GM12875 (cell line): ENCODE results near the gene ATP8B4.
"Not testable (repeated sequence)": the region's sequence is repeated elsewhere in the genome, so short reads cannot be mapped to it uniquely, and the experiment has no call there.

Experiments
- H3K4me3 ChIP-seq: one replicate; pipeline ENCODE4 v1.5.1; 2011; ENCODE audit warnings: low read depth, low read length, control low read depth
- TF ChIP-seq, protein P1 (sequence below): IDR thresholded peaks from 2 replicates; pipeline ENCODE4 v1.5.1; 2011; ENCODE audit warnings: low read depth, mild to moderate bottlenecking, control low read depth, inconsistent platforms, low read length, moderate library complexity, borderline replicate concordance; ENCODE audit not compliant: insufficient read depth

The ATP8B4 gene

DNA sequence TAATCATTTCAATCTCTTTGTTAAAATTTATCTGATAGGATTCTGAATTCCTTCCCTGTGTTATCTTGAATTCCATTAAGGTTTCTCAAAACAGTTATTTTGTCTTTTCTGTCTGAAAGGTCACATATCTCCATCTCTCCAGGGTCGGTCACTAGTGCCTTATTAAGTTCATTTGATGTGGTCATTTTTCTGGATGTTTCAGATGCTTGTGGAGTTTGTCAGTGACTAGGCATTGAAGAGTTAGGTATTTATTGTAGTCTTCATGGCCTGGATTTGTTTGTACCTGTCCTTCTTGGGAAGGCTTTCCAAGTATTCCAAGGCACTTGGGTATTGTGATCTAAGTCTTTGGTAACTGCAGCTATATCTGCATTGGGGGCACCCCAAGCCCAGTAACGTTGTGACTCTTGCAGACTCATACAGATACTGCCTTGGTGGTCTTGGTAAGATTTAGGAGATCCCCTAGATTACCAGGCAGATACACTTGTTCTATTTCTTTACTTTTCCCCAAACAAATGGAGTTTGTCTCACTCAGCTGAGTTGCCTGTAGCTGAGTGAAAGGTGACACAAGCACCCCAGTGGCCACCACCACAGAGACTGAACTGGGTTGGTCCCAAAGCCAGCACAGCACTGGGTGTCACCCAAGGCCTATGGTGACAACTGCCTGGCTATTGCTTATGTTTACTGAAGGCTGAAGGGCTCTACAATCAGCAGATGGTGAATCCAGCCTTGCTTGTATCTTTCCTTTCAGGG, 44.1 kb upstream of the ATP8B4 start:
- H3K4me3 ChIP-seq, result no peak overlapping the region

DNA sequence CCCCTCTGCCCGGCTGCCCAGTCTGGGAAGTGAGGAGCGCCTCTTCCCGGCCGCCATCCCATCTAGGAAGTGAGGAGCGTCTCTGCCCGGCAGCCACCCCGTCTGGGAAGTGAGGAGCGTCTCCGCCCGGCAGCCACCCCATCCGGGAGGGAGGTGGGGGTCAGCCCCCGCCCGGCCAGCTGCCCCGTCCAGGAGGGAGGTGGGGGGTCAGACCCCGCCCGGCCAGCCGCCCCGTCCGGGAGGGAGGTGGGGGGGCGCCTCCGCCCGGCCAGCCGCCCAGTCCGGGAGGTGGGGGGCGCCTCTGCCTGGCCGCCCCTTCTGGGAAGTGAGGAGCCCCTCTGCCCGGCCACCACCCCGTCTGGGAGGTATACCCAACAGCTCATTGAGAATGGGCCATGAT, 39.2 kb upstream of the ATP8B4 start:
- H3K4me3 ChIP-seq, result not testable (repeated sequence)

More for the DNA sequence above, 44.1 kb upstream of the ATP8B4 start:
- TF ChIP-seq, protein P1, sequence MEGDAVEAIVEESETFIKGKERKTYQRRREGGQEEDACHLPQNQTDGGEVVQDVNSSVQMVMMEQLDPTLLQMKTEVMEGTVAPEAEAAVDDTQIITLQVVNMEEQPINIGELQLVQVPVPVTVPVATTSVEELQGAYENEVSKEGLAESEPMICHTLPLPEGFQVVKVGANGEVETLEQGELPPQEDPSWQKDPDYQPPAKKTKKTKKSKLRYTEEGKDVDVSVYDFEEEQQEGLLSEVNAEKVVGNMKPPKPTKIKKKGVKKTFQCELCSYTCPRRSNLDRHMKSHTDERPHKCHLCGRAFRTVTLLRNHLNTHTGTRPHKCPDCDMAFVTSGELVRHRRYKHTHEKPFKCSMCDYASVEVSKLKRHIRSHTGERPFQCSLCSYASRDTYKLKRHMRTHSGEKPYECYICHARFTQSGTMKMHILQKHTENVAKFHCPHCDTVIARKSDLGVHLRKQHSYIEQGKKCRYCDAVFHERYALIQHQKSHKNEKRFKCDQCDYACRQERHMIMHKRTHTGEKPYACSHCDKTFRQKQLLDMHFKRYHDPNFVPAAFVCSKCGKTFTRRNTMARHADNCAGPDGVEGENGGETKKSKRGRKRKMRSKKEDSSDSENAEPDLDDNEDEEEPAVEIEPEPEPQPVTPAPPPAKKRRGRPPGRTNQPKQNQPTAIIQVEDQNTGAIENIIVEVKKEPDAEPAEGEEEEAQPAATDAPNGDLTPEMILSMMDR, result no peak

DNA sequence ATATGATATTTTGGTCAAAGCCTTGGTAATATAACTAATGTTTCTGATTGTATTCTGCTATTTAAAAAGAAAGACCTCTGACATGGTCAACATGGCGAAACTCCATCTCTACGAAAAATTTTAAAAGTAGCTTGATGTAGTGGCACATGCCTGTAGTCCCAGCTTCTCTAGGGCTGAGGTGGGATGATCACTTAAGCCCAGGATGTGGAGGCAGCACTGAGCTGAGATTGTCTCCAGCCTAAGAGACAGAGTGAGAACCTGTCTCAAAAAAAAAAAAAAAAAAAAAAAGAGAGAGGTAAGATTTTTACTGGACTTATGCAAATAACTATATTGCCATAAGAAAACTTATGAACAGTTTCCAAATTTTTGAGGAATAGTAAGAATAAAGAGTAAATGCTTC, 32.4 kb upstream of the ATP8B4 start:
- TF ChIP-seq, protein P1, result no peak
- no peak overlapping the region for H3K4me3 ChIP-seq

DNA sequence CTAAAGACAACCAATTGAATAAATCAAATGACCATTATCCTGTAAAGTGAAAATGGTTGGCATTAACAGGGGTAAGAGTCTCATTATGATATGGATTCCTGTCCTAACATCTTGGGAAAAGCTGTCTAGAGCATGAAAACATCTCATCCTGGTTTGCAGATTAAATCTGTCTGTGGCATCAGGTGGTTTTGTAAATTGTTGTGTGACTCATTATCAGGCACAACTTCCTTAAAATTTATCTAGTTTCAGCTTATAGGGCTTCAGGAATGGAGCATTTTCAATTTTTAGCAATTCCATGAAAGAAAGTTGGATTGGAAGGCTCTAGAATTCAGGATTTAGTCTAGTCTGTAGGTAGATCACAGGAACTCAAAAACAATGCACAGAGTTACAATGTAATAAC, 31.8 kb upstream of the ATP8B4 start:
- TF ChIP-seq, protein P1, result no peak

DNA sequence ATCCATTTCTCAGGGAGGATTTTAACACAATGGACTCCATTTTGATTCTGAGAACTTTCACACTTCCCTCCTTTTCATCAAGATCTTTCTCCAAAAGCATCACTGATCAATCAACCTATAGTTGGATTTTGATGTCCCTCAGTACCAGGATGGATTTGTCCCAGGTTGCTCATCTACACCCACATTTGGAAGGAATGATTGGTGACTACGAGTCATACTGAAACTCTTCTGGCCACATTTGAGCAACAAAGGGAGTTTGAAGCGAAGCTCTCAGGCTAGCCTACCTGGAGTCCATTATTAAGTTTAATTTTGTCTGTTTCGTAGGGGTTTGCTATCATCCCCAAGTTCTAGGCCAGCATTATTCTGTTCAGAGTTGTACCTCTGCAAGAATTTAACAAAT, 31.3 kb upstream of the ATP8B4 start:
- TF ChIP-seq, protein P1, result no peak
- H3K4me3 ChIP-seq, result no peak overlapping the region

More for the DNA sequence above, 31.8 kb upstream of the ATP8B4 start:
- no peak overlapping the region for H3K4me3 ChIP-seq

DNA sequence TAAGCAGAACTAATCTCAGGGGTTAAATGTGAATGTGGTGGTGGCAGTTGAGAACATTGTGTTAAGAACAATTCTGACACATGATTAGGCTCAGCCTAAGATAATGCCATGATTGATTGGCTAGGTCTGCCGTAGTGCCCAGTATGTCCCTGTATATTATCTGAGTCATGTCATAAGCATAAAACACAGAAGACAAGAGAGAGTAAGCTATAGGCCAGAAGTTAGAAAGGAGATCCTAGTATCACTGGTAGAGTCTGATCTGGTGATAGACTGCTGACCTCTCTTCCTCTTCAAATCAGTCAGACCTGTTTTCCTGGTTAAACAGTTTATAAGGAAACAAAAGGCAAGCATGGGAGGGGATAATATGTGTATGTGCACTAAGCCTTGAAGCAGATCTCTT, 30.1 kb upstream of the ATP8B4 start:
- H3K4me3 ChIP-seq, result no peak overlapping the region
- TF ChIP-seq, protein P1, result no peak

DNA sequence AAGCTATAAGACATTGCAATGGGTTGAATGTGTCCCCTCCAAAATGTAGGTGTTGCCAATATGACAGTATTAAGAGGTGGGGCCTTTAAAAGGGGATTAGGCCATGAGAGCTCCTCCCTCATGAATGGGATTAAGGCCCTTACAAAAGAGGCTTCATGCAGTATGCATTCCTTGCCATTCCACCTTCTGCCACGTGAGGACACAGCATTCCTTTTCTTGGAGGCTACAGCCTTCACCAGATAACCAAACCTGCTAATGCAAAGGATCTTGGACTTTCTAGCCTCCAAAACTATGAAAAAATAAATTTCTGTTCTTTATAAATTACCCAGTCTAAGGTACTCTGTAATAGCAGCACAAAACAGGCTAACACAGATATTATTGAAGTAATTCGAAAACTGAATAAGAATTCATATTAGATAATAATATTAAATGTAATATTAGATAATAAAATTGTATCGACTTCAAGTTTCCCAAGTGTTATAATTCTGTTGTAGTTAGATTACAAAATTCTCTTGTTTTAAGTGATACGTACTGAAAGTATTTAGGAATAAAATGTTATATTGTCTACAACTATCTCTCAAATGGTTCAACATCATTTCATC, 29.4 kb upstream of the ATP8B4 start:
- H3K4me3 ChIP-seq, result no peak overlapping the region
- TF ChIP-seq, protein P1, result peak; percentile 37; the same call in 1 of the 2 replicates
